SKM-1 (cell line): ENCODE results near the gene KLHL3.
"Not testable (repeated sequence)": the region's sequence is repeated elsewhere in the genome, so short reads cannot be mapped to it uniquely, and the experiment has no call there.

Source experiments
- DNase-seq: peaks from one replicate; lab custom pipeline; 2025; ENCODE audit not compliant: unreplicated experiment; lab: John Stamatoyannopoulos, UW

The KLHL3 gene

DNA sequence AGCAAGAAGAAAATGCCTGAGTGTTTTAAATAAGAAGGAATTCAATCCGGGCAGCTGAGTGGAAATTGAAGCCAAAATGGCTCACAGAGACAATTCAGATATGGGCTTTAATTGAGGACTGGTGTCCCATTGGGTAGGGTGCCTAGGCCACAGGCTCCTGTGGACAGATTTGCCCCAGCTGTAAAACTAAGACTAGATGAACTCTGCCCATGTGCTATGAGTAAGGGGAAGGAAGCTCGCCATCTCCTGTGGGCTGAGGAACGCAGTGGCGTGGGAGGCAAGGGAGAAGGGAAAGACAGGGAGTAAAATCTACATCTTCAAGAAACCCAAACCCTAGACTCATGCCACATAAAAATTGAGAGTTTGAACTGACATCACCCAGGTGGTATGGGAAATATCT, 66.1 kb downstream of the KLHL3 start:
- DNase-seq: no peak

DNA sequence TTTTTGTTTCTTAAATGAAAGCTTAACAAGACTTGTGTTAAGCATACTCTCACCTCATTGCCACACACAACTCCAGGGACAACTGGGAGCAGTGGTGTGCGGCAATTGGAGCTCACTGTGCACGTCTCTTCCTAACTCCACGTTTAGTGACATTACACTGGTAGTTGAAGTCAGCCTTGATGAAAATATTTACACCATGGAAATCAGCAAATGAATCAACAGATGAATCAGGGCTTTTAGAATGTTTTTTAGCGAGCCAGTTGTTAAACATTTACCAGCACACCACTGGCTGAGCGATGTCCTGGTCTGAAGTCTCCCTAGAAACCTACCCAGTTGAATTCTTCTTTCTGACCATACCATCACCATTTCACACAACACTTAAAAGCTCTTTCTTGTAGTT, 67.3 kb downstream of the KLHL3 start:
- no peak for DNase-seq

DNA sequence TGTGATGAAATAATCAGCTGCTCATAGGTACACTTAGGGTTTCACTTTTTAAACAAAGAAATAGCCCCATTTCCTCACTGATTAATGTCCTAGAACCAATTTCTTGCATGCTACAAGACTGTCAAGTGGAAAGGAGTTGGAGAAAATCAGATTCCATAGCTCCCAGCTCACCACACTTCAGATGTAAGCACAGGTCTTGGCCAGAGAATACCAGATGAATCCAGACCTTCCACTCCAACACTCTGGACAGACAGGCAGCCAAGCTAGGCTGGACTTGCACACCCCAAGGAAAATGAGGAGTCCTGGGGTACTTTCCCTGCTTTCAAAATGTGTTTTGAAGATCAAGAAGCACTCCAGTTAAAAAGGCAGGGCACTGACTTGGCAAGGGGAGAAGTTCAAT, 68.5 kb downstream of the KLHL3 start:
- DNase-seq: no peak

DNA sequence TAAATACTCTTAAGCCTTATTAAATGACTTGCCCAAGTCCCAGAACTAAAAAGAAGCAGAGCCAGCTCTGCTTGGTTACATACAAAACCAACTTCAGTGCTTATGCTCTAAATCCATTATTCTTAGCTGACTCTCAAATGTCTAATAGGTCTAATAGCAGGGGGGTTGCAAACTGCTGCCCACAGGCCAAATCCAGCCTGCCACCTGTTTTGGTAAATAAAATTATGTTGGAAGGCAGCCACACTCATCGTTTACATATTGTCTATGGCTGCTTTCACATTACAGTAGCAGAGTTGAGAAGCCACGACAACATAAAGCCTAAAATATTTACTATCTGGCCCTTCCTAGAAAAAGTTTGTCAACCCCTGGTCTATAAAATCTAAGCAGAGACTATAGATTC, 69.0 kb downstream of the KLHL3 start:
- no peak for DNase-seq

DNA sequence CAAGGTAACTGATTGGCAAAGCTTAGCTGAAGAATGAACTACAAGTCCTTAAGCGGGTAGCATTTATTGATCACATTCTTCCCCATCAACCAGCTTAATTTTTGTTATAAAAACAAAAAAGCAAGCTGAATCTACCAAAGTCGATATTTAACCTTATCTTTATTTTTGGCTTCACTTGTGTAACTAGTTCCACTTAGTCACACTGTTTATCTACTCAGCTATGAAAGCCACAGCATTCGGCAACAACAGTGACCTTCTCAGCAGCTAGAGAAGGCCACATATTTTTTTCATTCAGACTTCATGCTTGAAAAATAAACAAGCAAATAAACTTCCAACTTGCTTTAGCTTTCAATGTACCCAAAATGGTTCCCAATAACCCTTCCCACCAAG, 69.4 kb downstream of the KLHL3 start:
- DNase-seq: no peak

DNA sequence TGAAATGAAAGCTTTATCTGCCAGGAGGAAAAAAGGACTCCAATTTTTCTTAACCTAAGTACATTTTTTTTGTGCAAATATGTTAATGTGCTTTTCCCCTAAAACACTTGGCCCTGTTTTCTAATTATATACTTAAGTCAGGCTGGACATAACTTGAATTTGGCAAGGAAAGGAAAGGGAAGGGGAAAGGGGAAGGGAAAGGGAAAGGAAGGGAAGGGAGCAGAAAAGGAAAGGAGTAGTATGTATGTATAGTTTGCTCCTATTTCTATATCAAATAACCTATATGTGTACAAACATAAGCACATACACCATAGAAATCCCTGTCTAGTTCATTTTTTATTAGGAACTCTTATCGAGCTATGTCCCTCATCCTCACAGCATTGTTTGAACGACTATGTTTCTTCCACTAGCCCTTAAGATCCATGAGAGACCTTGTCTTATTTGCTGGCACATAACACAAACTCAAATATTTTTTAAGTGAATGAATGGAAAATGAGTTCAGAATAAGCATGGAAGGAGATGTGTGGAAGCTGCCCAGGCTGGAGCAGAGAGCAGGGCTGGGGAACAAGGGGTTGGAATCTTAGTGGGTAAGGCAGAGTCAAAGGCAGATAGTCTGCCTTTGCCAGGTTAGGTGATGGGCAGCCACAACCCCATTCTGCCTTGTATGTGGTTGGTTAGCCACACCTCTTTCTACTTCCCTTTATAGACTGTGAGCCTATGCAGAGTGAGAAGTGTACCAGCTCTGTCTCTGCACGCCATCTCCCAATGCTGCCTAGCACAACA, 70.0 kb downstream of the KLHL3 start:
- DNase-seq: peak; percentile 45

DNA sequence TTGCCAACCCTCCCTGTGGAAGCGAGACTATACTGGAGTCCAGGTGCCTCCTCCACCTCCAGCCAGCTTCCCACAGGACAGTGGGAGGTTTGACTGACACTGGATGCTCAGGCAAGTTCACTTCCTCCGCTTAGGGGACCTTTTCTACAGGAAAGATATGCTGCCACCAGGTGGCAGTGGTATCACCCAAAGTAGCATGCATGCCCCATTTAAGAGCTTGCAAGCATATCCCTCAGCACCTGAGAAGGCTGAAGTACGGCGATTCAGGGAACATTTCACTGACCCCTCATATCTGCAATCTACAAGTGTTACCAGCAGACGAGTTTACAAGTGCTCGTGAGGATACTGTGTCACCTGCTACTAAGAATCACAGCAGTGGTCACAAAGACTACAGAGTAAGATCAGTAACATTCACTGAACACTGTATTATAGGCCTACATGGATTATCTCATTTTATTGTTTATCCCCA, 75.5 kb downstream of the KLHL3 start:
- DNase-seq: peak; percentile 12

DNA sequence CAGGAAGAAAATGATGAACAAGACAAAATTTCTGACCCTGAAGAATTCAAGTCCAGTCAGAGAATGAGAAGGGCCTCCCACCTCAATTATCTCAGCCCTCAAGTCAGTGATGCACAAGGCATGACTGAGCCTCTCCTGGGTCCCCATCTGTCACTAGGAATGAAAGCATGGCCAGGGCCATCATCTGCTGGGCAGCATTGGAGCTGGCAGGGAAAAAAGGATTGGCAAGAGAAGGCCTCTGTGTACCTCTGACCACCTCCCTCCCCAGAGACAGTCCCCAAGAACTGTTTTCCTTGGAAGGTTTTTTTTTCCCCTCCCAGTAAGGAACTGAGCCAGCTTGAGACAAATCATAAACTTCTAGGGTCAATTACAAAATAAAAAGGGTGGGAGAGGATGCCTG, 76.7 kb downstream of the KLHL3 start:
- no peak for DNase-seq

DNA sequence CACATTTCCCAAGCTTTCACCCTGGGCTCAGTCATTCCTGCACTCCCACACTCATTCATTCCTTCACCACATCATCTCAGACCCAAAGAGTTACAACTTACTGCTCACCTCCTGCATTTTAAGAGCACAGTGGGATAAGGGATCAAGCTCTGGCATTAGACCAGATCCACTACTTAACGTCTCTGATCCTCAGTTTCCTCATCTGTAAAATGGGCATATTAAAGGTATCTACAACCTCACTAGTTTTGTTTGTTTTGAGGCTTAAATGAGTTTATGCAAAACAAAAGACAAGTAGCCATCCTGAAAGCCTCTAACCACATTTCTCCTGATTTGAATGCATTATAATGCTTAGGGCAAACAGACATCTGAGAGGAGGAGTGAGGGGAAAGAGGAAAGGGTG, 77.6 kb downstream of the KLHL3 start:
- DNase-seq: no peak

DNA sequence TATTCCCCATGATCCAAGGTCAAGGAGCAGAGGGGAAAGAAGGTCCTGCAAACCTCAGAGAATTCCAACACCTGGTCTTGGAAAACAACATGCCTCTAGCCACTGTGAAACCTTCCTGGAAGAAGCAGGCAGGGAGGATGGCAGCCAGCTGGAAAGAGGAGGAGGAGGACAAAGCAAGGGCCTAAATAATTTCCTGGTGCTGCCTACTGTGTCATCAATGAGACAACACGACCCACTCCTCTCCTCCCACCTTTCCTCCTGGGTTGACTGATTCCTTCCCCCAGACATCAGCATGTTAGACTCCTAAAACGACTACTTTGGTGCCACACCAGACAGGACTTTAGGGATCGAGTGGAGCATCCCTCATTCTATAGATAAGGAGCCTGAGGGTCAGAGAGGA, 78.8 kb downstream of the KLHL3 start:
- DNase-seq: no peak

DNA sequence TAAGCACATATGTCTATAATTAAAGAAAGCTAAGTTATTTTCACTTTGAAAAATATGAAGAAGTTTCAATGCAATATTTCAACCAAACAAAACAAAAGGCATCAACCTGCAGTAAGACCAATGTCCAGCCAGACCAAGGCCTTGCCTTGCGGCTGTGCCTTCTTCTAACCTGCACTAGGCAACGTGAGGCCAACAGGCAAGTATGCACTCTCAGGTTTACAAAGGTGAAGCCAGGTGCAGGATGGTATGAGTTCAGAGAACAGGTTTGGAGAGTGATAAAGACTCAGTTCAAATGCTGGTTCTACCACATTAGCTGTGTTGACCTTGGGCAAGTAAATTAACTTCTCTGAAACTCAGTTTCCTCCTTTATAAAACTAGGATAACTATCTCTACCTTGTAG, 79.3 kb downstream of the KLHL3 start:
- DNase-seq: no peak

DNA sequence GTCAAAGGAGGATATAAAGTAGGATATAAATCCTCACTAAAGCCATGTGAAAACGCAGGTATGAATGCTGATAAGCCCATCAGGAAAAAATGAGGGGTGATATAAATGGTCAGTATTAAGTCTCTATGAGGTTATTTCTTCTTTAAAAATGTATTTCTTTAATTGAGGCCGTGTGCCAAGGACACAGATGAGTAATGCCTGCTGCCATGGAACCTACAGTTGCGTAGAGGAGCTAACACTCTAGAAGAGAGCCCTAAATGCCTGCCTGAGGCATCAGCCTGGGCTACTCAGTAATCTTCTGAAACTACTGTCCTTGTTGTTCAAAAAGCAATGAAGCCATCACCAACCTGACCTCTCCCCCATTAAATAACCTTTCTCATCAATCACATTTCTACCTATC, 84.9 kb downstream of the KLHL3 start:
- DNase-seq: no peak

DNA sequence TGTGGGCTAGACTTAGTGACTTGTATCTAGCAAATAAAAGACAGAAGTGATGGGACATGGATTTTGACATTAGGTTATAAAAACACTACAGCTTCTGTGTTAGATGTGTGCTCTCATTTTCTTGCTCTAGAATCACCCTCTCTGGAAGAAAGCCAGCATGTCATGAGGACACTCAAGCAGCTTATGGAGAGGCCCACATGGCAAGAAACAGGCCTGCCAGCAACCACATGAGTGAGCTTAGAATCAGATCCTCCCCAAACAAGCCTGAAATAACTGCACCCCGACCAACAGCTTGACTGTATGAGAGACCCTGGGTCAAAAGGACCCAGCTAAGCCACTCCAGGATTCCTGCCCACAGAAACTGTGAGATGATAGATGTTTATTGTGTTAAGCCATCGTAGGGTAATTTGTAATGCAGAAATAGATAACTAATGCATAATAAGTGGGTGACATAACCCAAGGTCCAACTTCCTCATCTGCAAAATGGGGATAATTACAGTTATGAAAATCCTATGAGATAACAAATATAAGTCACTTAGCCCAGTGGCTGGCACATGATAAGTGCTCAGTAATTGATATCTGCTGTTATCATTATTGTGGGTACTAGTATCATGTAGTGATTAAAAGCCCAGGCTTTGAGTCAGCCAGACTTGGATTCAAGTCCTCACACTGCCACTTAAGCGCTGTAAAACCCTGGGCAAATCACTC, 86.5 kb downstream of the KLHL3 start:
- no peak for DNase-seq

DNA sequence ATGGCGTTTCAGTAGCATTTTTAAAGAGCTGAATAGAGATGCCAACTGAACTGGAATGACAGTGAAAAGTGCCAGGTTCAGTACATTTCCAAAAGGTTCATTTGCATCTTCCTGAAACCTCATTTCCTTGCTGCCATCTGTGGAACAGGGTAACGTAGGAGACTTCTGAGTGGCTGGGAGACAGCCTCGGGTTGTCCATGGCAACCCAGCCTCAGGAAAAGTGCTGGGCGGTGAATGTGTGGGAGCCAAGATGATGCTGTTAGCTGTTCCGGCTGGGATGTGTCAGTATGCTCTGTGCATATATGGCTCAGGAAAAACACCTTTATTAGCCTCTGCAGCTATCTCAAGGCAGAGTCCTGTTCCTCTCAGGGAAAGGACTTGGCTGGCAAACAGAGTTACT, 87.5 kb downstream of the KLHL3 start:
- no peak for DNase-seq

DNA sequence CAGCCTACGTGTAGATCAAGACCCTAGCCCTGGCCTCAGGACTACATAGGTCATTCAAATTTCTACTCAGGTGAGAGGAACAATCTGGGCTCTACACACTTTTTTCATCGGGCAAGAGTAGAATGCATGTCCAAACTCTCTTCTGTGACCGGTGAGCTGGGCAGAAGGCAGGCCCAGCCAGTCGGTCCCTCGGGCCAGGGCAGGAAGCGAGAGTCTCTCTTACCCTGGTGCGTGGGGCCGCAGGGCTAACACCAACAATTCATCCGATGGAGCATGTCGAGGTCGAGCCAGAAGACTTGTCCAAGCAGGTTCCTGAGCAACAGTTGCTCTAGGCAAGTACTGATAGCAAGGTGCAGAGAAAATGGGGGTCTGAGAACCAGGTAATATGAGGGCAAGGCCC, 88.5 kb downstream of the KLHL3 start:
- no peak for DNase-seq

DNA sequence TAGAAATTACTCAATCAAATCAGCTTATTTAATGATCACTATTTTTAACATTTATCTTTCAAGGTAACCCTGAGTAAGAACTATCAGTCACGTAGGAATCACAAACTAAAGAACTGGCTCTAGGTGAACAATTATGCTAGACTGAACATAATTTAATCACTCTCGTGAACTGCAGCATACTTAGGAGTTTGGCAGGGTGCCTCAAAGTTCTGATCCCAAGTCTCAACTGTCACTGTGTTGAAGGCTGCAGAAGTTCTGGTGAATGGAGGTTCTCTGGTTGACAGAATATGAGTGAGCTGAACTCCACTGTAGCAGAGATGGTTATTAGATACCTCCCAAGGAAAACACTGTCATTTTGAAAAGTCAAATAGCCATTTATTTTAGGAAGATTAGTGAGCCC, 89.1 kb downstream of the KLHL3 start:
- no peak for DNase-seq

DNA sequence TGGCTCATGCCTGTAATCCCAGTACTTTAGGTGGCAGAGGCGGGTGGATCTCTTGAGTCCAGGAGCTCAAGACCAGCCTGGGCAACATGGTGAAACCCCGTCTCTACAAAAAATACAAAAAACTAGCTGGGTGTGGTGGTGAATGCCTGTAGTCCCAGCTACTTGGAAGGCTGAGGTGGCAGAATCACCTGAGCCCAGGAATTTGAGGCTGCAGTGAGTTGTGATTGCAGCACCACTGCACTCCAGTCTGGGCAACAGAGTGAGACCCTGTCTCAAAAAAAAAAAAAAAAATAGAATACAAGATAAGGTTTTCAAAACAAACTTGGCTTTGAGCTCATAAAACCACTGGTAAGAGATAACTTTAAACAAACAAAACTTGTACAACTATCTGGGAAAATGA, 92.8 kb downstream of the KLHL3 start:
- DNase-seq: not testable (repeated sequence)

DNA sequence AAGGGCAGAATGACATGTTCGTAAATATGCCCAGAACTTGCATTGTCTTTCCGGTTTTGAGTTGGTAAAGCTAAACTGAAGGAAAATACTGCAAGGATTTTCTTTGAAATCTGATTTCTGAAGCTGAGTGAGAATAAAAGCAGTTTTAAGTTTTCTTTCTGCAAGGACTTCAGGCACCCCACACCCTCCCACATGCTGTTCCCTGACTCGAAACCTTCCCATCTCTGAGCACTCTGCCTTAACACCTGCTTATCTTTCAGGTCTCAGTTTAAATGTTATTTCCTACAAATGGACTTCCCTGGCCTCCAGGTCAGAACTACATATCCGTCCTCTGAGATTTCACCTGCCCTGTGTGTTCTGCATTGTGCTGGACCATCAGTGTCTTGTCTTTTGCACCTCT, 93.8 kb downstream of the KLHL3 start:
- no peak for DNase-seq

DNA sequence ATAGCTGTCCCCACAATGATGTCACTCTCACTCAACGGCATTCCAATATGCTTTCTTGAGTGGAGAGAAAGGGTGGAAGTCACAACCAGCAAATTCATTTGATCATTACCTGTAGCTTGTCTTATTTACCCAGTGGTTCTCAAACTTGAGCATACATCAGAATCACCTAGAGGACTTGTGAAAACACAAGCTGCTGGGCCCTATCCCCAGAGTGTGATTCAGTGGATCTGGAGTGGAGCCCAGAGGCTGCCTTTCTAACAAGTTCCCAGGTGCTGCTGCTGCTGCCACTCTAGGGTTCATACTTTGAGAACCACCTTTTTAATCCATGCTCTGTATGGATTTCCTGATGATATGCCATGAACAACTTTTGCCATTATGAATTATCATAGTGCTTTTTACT, 94.7 kb downstream of the KLHL3 start:
- DNase-seq: no peak

DNA sequence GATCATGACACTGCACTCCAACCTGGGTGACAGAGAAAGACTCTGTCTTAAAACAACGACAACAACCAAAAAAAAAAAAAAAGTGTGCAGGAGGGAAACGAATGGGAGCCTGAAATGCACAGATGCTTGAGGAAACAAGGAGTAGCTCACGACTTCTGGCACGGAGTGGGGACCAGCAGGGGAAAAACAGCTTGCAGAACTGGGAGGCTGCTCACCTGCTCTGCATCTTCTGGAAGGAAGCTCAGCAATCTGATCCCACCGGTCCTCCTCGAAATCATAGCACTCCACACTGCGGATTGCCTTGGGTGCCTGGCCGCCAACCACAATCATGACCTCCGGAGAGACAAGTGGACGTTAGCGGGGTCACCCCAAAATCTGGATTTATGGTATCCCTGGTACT, 96.2 kb downstream of the KLHL3 start:
- no peak for DNase-seq

DNA sequence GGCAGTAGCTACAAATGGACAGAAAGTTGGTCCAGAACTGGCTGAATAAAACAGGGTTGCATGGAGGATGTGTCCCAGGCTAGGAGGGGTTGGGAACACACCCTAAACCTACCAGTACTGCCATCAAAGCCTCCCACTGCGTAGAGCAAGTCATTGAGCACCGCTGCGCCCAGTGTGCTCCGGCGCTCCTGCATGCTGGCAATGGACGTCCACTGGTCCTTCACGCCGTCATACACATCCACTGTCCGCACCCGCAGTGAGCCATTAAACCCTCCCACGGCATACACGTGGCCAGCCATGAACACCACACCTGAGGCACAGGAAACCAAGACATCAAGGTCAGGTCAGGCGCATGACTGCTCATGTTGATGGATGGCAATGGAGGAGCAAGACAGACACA, 97.0 kb downstream of the KLHL3 start:
- no peak for DNase-seq

DNA sequence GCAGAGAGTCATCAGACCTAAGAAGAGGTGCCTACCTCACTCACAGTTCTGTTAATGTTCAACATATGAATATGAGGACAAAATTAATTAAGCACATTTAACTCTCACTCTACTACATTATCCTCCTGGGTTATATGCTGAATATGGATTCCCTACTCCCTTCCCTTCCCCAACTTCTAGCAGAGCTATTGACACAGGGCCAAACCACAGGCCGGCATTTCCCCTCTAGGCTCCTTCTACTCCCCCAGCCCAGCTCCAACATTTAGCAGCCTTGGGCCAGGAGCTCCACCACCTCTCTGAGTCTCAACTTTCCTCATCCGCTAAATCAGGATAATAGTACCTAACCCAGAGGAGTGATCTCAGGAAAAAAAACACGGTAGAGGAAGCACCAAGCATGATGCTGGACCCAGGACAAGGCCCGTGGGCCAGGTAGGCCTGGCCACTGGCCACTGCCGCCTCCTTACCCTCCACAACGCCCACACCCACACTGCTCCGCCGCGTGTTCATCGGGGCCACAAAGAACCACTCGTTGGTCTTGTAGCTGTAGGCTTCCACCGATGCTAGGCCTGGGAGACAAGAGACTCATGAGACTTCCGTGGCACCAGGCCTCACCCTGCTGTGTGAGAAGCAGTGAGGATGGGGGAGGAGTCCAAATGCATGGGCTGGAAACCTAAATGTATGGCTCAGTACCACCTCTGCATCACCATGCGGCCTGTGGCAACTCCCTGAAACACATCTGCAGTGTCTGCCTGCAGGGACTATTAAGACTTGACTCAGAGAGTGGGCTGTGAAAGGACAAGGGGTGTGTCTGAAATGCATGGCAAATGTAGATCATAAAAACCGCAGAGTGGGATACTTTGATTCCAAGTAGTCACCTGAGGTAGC, 98.8 kb downstream of the KLHL3 start:
- no peak for DNase-seq
